A673 (cell line): ENCODE measurements around the gene OLFM3. TPM values are rescaled to one million over a fixed set of nuclear protein-coding genes. Genes with fewer than 3 reads are reported as not detected.

Source experiments
- BruUV-seq: library from RNA; stranded (reverse); fragments of 400-500 nt; replicated peaks from 2 replicates; lab custom pipeline; 2021; lab: Mats Ljungman, UMichigan
- CTCF ChIA-PET: fragments of 300-600 bp; sonication (Branson Sonifier 250); formaldehyde crosslinking; loops from one replicate; lab custom pipeline; 2022; ENCODE audit warnings: antibody characterized with exemption; lab: Charles Lee
- POLR2A ChIA-PET: fragments of 300-600 bp; sonication (Branson Sonifier 250); formaldehyde crosslinking; loops from one replicate; lab custom pipeline; 2022; ENCODE audit warnings: antibody characterized with exemption; ENCODE audit not compliant: low non-redundant PET; lab: Charles Lee
- DNase-seq: peaks from one replicate; pipeline ENCODE4 v3.0.0-alpha.2; 2015; ENCODE audit warnings: low spot score
- H3K27ac ChIP-seq: fragments of 200-600 bp; sonication (generic); 2 replicates; pipeline ENCODE4 v1.5.1; 2016; ENCODE audit warnings: mixed run types, low read depth, mild to moderate bottlenecking, mixed read lengths, antibody characterized with exemption, low read length; ENCODE audit not compliant: poor library complexity, severe bottlenecking
- H3K27me3 ChIP-seq: fragments of 200-600 bp; sonication (generic); replicated peaks from 2 replicates; pipeline ENCODE4 v1.6.1; 2017; ENCODE audit warnings: mixed run types, low read depth, mild to moderate bottlenecking, mixed read lengths, antibody characterized with exemption, low read length; ENCODE audit not compliant: insufficient read depth, poor library complexity
- H3K36me3 ChIP-seq: fragments of 200-600 bp; sonication (generic); 2 replicates; pipeline ENCODE4 v1.6.1; 2016; ENCODE audit warnings: mixed run types, mild to moderate bottlenecking, mixed read lengths, antibody characterized with exemption, low read length; ENCODE audit not compliant: insufficient read depth, poor library complexity, severe bottlenecking
- H3K4me1 ChIP-seq: fragments of 200-600 bp; sonication (generic); 2 replicates; pipeline ENCODE4 v1.6.1; 2017; ENCODE audit warnings: mixed run types, mild to moderate bottlenecking, mixed read lengths, antibody characterized with exemption, low read length; ENCODE audit not compliant: insufficient read depth, poor library complexity, severe bottlenecking
- H3K4me3 ChIP-seq: fragments of 200-600 bp; sonication (generic); 2 replicates; pipeline ENCODE4 v1.5.1; 2016; ENCODE audit warnings: low read depth, mixed run types, mild to moderate bottlenecking, mixed read lengths, low read length; ENCODE audit not compliant: poor library complexity, severe bottlenecking
- H3K9me3 ChIP-seq: fragments of 200-600 bp; sonication (generic); 2 replicates; pipeline ENCODE4 v1.6.1; 2016; ENCODE audit warnings: mixed run types, low read depth, mild to moderate bottlenecking, mixed read lengths, antibody characterized with exemption, low read length; ENCODE audit not compliant: poor library complexity, severe bottlenecking
- CTCF ChIP-seq: fragments of 300-800, 200-600 bp; sonication (generic); conservative IDR thresholded peaks from 2 replicates; pipeline ENCODE4 v1.5.1; 2017; ENCODE audit warnings: low read depth, mild to moderate bottlenecking, antibody characterized with exemption, low read length, moderate library complexity, mixed read lengths
- EZH2 ChIP-seq: fragments of 200-600 bp; sonication (generic); IDR thresholded peaks from 2 replicates; pipeline ENCODE4 v1.6.1; 2017; ENCODE audit warnings: borderline replicate concordance, low read depth, mild to moderate bottlenecking, mixed read lengths, antibody characterized with exemption, low read length; ENCODE audit not compliant: poor library complexity, severe bottlenecking
- intact Hi-C: fragments of 100-400 bp; cut with micrococcal nuclease; formaldehyde crosslinking; loops from one replicate; pipeline ENCODE4 v1.10.0; 2022; ENCODE audit not compliant: unreplicated experiment
- total RNA-seq: library from RNA; stranded (reverse); gene quantifications from 2 replicates; pipeline ENCODE4 v1.2.3, GENCODE V29; 2021

The OLFM3 gene
- total RNA-seq, 1 experiment from 2014 or later, result 85.0 TPM

- no peaks in the 10 kb centered on the region for H3K9me3 ChIP-seq
Observed at GRCh38 chr1:101849356-101849755, 147.4 kb downstream of the OLFM3 start.

DNA sequence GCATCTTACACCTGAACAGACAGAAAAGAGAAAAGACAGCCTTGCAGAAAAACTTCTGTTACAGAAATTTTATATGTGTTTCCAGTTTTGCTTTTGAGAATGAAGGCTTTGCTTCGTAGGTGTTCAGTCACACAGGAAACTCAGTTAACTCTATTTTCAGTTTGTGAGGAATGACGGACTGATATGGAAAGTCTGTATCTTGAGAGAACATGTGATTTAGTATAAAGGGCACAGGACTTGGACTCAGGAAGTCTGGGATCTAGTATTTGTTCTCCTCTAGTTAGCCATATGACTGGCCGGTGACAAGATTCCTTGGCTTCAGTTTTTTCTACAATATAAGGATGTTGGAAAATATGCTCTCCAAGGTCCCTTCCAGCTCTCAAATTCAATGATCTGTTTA is 149.1 kb downstream of the OLFM3 start:
- ChIA-PET CTCF (no interaction called here), POLR2A (no interaction called here)
- intact Hi-C loops, result loop anchor here (5.0 kb wide), 1 partner anchor 125 kb away; no protein-coding TSS in a partner anchor
- TF ChIP-seq EZH2 (no peak), CTCF (no peak)
- Histone ChIP-seq H3K4me1 (peaks cover 64% of the 10 kb centered on the region), H3K9me3 (no peaks in the 10 kb centered on the region), H3K27me3 (no peaks in the 10 kb centered on the region), H3K27ac (peak overlapping the region; percentile 45), H3K36me3 (no peaks in the 10 kb centered on the region), H3K4me3 (peak overlapping the region; percentile 38)
- BruUV-seq, result no TSS peak
- no peak for DNase-seq

More at GRCh38 chr1:101849356-101849755, 147.4 kb downstream of the OLFM3 start:
- Histone ChIP-seq H3K27me3 (no peaks in the 10 kb centered on the region), H3K36me3 (no peaks in the 10 kb centered on the region), H3K4me3 (no peak overlapping the region), H3K27ac (no peak overlapping the region), H3K4me1 (peaks cover 52% of the 10 kb centered on the region)
- BruUV-seq, result no TSS peak
- peak; percentile 16 for DNase-seq
- ChIA-PET POLR2A (interaction anchor here (0.6 kb wide), 2 partner anchors 28 to 161 kb away, joined by 3 to 4 read pairs; no protein-coding TSS in a partner anchor), CTCF (no interaction called here)
- intact Hi-C loops, result loop anchor here (5.0 kb wide), 1 partner anchor 123 kb away; no protein-coding TSS in a partner anchor
- TF ChIP-seq CTCF (no peak), EZH2 (no peak)

- Histone ChIP-seq H3K27ac (peak overlapping the region; percentile 45), H3K4me3 (peak overlapping the region; percentile 38), H3K27me3 (no peaks in the 10 kb centered on the region), H3K36me3 (no peaks in the 10 kb centered on the region), H3K9me3 (no peaks in the 10 kb centered on the region), H3K4me1 (peaks cover 64% of the 10 kb centered on the region)
- TF ChIP-seq CTCF (peak; percentile 29), EZH2 (no peak)
- BruUV-seq, result no TSS peak
- intact Hi-C loops, result loop anchor here (5.0 kb wide), 1 partner anchor 125 kb away; no protein-coding TSS in a partner anchor
- CTCF ChIA-PET, result interaction anchor here (0.7 kb wide), 1 partner anchor 147 kb away, joined by 3 read pairs; no protein-coding TSS in a partner anchor
- DNase-seq, result peak; percentile 86
- POLR2A ChIA-PET, result no interaction called here
Observed at GRCh38 chr1:101846820-101847219, 149.9 kb downstream of the OLFM3 start.
